ENCODE data around the gene CCDC33. TPM values are rescaled to one million over a fixed set of nuclear protein-coding genes. Genes with fewer than 3 reads are reported as not detected.
A peak's percentile ranks its signal among the peaks of the same experiment; 100 is the strongest.
"Not testable (repeated sequence)": the region's sequence is repeated elsewhere in the genome, so short reads cannot be mapped to it uniquely, and the experiment has no call there.

The CCDC33 gene
- total RNA-seq, 1 donor = not detected

GRCh38 chr15:74349241-74349778 is 113.2 kb downstream of the CCDC33 start:
- Histone ChIP-seq H3K27me3 (ENCODE audit: insufficient read depth, low read length) (peaks cover 3% of the 10 kb centered on the region), H3K4me1 (ENCODE audit: insufficient read depth, low read length) (no peaks in the 10 kb centered on the region), H3K9me3 (ENCODE audit: low read depth, low read length) (no peaks in the 10 kb centered on the region), H3K4me3 (ENCODE audit: low read length) (no peak overlapping the region)

GRCh38 chr15:74350295-74351275 is 114.5 kb downstream of the CCDC33 start:
- peaks cover 3% of the 10 kb centered on the region for H3K27me3 ChIP-seq (ENCODE audit: insufficient read depth, low read length)
- no peaks in the 10 kb centered on the region for H3K4me1 ChIP-seq (ENCODE audit: insufficient read depth, low read length)
- H3K4me3 ChIP-seq (ENCODE audit: low read length) = no peak overlapping the region
- no peaks in the 10 kb centered on the region for H3K9me3 ChIP-seq (ENCODE audit: low read depth, low read length)

DNA sequence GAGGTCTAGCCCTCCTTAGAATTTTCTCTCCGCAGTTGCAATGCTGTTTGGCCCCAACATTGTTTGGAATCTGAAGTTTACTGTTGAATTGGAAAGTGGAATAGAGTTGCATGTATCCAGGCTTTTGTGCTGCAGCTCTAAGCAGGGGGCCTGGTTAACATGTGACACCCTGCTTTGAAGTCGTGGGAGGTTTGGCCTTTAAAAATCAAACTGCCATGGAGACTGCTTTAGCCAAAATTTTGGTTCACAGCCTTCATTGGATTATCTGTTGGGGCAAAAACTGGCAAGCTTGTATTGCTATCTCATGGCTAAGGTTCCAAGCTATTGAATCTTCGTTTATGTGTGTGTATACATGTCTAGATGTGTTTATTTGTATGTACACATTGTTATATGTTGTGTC is 115.5 kb downstream of the CCDC33 start:
- no peaks in the 10 kb centered on the region for H3K9me3 ChIP-seq (ENCODE audit: low read depth, low read length)
- no peak overlapping the region for H3K4me3 ChIP-seq (ENCODE audit: low read length)
- peaks cover 3% of the 10 kb centered on the region for H3K27me3 ChIP-seq (ENCODE audit: insufficient read depth, low read length)
- no peaks in the 10 kb centered on the region for H3K4me1 ChIP-seq (ENCODE audit: insufficient read depth, low read length)

DNA sequence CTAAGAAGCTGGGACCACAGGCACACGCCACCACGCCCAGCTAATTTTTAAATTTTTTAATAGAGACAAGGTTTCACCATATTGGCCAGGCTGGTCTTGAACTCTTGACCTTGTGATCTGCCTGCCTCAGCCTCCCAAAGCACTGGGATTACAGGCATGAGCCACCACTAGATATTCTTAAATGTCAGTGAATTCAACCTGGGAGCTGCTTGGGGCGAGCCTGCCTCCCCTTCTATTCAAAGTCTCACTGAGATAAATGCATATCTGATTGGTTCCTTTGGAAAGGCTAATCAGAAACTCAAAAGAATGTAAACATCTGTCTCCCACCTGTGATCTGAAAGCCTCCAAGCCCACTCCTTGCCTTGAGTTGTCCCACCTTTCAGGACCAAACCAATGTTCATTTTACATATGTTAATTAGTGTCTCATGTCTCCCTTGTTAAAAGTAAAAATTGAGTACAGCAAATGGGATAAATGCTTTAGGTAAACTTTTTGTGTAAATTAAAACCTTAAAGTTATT is 116.3 kb downstream of the CCDC33 start:
- Histone ChIP-seq H3K9me3 (ENCODE audit: low read depth, low read length) (no peaks in the 10 kb centered on the region), H3K27me3 (ENCODE audit: insufficient read depth, low read length) (peaks cover 3% of the 10 kb centered on the region), H3K4me3 (ENCODE audit: low read length) (no peak overlapping the region), H3K4me1 (ENCODE audit: insufficient read depth, low read length) (no peaks in the 10 kb centered on the region)

DNA sequence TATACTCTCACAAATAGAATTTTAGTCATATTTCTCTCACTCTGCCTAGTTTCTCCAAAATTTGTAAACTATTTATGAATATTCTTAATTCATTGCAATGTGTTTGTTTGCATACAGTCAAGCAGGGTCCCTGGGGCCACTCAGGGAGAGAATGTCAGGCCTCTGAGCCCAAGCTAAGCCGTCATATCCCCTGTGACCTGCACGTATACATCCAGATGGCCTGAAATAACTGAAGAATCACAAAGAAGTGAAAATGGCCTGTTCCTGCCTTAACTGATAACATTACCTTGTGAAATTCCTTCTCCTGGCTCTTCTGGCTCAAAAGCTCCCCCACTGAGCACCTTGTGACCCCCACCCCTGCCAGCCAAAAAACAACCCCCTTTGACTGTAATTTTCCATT is 117.9 kb downstream of the CCDC33 start:
- not testable (repeated sequence) for H3K4me3 ChIP-seq (ENCODE audit: low read length); H3K9me3 ChIP-seq (ENCODE audit: low read depth, low read length); H3K4me1 ChIP-seq (ENCODE audit: insufficient read depth, low read length); H3K27me3 ChIP-seq (ENCODE audit: insufficient read depth, low read length)

- not testable (repeated sequence) for H3K4me3 ChIP-seq (ENCODE audit: low read length); H3K4me1 ChIP-seq (ENCODE audit: insufficient read depth, low read length); H3K27me3 ChIP-seq (ENCODE audit: insufficient read depth, low read length); H3K9me3 ChIP-seq (ENCODE audit: low read depth, low read length)
Measured at GRCh38 chr15:74356050-74356449, 119.9 kb downstream of the CCDC33 start.

DNA sequence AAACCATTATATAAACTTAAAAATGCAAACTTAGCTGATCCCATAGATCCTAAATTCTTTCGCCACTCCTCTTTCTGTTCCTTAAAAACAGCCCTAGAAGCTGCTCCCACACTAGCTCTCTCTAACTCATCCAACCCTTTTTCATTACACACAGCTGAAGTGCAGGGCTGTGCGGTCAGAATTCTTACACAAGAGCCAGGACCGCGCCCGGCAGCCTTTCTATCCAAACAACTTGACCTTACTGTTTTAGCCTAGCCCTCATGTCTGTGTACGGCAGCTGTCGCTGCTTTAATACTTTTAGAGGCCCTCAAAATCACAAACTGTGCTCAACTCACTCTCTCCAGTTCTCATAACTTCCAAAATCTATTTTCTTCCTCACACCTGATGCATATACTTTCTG is 121.4 kb downstream of the CCDC33 start:
- H3K9me3 ChIP-seq (ENCODE audit: low read depth, low read length); H3K27me3 ChIP-seq (ENCODE audit: insufficient read depth, low read length); H3K4me3 ChIP-seq (ENCODE audit: low read length); H3K4me1 ChIP-seq (ENCODE audit: insufficient read depth, low read length): not testable (repeated sequence)

DNA sequence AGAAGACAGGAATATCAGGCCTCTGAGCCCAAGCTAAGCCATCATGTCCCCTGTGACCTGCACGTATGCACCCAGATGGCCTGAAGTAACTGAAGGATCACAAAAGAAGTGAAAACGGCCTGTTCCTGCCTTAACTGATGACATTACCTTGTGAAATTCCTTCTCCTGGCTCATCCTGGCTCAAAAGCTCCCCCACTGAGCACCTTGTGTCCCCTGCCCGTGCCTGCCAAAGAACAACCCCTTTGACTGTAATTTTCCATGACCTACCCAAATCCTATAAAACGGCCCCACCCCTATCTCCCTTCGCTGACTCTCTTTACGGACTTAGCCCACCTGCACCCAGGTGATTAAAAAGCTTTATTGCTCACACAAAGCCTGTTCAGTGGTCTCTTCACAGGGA is 123.2 kb downstream of the CCDC33 start:
- H3K27me3 ChIP-seq (ENCODE audit: insufficient read depth, low read length); H3K9me3 ChIP-seq (ENCODE audit: low read depth, low read length); H3K4me1 ChIP-seq (ENCODE audit: insufficient read depth, low read length); H3K4me3 ChIP-seq (ENCODE audit: low read length): not testable (repeated sequence)

GRCh38 chr15:74360855-74361254 is 124.7 kb downstream of the CCDC33 start:
- not testable (repeated sequence) for H3K4me3 ChIP-seq (ENCODE audit: low read length); H3K4me1 ChIP-seq (ENCODE audit: insufficient read depth, low read length); H3K9me3 ChIP-seq (ENCODE audit: low read depth, low read length)
- peaks cover 14% of the 10 kb centered on the region for H3K27me3 ChIP-seq (ENCODE audit: insufficient read depth, low read length)

DNA sequence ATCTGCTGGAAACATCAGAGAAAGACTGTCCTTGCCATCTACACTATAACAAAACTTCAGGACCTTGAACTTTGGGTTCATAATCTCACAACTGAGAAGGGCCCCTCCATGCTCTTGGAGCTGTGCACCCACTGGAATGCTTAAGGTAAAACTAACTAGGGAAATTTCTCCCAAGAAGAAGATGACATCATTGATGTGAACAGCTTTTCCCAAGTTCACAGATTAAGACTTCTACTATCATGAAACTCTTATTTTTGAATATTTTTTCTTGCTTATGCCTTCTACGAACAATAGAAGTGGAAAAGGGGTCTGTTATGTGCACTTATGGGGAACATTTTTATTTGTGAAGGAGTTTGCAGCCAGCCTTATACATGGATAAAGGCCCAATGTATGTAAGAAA is 126.4 kb downstream of the CCDC33 start:
- peaks cover 30% of the 10 kb centered on the region for H3K27me3 ChIP-seq (ENCODE audit: insufficient read depth, low read length)
- no peaks in the 10 kb centered on the region for H3K9me3 ChIP-seq (ENCODE audit: low read depth, low read length)
- peaks cover 13% of the 10 kb centered on the region for H3K4me1 ChIP-seq (ENCODE audit: insufficient read depth, low read length)
- H3K4me3 ChIP-seq (ENCODE audit: low read length) = no peak overlapping the region

DNA sequence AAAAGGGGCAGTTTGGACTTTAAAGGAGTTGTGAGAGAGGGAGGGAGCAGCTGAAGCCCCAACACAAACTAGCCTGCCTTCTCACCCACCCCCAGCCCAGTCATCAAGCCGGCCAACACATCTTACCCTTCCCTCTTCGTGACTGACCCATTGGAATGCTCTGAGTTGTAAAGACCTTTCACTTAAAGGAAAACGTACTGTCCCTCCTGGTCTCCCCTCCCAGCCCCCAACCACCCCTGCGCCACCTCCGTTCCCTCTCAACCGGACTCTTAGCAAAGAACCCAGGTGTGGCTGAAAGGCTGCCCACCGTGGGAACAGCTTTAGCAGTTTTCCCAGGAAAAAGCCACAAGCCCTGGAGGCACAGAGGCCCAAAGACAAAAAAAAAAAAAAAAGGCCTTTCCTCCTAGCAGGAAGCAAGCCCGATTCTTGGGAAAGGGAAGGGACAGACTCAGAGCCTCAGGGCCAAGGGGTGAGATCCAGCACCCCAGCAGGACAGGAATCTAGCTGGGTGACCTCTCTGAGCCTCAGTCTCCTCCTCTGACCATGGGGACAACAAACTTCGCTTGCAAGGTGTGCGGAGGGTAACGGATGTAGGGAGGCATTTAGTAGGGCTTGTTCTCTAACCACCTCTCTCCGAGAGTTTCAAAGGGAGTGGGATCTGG is 128.9 kb downstream of the CCDC33 start:
- H3K4me1 ChIP-seq (ENCODE audit: insufficient read depth, low read length) = peaks cover 13% of the 10 kb centered on the region
- no peak overlapping the region for H3K4me3 ChIP-seq (ENCODE audit: low read length)
- H3K9me3 ChIP-seq (ENCODE audit: low read depth, low read length) = no peaks in the 10 kb centered on the region
- H3K27me3 ChIP-seq (ENCODE audit: insufficient read depth, low read length) = peaks cover 34% of the 10 kb centered on the region

GRCh38 chr15:74365598-74366445 is 129.7 kb downstream of the CCDC33 start:
- H3K4me3 ChIP-seq (ENCODE audit: low read length) = peak overlapping the region; percentile 16
- no peaks in the 10 kb centered on the region for H3K9me3 ChIP-seq (ENCODE audit: low read depth, low read length)
- peaks cover 34% of the 10 kb centered on the region for H3K27me3 ChIP-seq (ENCODE audit: insufficient read depth, low read length)
- H3K4me1 ChIP-seq (ENCODE audit: insufficient read depth, low read length) = peaks cover 13% of the 10 kb centered on the region

GRCh38 chr15:74367296-74367854 is 131.2 kb downstream of the CCDC33 start, which contains the start of gene CYP11A1:
Gene CYP11A1 (minus strand): TSS chr15:74367646. CDS start chr15:74367585, 61 bp downstream.
- Histone ChIP-seq H3K4me3 (ENCODE audit: low read length) (no peak within 1 kb of the TSS), H3K9me3 (ENCODE audit: low read depth, low read length) (no peaks in the 10 kb centered on the region), H3K4me1 (ENCODE audit: insufficient read depth, low read length) (peaks cover 13% of the 10 kb centered on the region), H3K27me3 (ENCODE audit: insufficient read depth, low read length) (peaks cover 38% of the 10 kb centered on the region)

GRCh38 chr15:74368121-74368520 is 132.0 kb downstream of the CCDC33 start:
- Histone ChIP-seq H3K4me1 (ENCODE audit: insufficient read depth, low read length) (peaks cover 13% of the 10 kb centered on the region), H3K9me3 (ENCODE audit: low read depth, low read length) (no peaks in the 10 kb centered on the region), H3K4me3 (ENCODE audit: low read length) (no peak overlapping the region), H3K27me3 (ENCODE audit: insufficient read depth, low read length) (peaks cover 38% of the 10 kb centered on the region)
